ENCODE results near the gene DIAPH2. TPM values are rescaled to one million over a fixed set of nuclear protein-coding genes. Genes with fewer than 3 reads are reported as not detected.

Gene DIAPH2
- total and polyA plus RNA-seq, 4 donors = 7.2 to 57.6 (median 15.5) TPM

DNA sequence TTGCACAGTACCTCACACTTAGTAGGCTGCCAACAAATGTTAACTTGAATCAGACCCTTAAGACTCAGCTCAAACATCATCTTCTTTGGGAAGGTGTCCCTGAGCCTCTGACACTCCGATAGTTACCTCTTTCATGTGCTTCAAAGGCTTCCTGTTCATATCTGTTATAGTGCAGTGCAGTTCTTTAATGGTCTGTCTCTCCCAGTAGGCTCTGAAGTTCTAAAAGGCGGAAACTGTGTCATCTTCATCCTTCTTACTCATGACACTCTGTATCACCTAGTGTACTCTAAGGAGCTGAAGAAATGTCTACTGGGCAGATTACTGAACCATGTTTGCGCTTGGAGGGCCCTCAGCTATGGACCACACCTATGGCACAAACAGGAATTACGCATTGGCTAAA is 2.1 kb upstream of the DIAPH2 start:
- TF ChIP-seq, protein P1, sequence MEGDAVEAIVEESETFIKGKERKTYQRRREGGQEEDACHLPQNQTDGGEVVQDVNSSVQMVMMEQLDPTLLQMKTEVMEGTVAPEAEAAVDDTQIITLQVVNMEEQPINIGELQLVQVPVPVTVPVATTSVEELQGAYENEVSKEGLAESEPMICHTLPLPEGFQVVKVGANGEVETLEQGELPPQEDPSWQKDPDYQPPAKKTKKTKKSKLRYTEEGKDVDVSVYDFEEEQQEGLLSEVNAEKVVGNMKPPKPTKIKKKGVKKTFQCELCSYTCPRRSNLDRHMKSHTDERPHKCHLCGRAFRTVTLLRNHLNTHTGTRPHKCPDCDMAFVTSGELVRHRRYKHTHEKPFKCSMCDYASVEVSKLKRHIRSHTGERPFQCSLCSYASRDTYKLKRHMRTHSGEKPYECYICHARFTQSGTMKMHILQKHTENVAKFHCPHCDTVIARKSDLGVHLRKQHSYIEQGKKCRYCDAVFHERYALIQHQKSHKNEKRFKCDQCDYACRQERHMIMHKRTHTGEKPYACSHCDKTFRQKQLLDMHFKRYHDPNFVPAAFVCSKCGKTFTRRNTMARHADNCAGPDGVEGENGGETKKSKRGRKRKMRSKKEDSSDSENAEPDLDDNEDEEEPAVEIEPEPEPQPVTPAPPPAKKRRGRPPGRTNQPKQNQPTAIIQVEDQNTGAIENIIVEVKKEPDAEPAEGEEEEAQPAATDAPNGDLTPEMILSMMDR (IDR thresholded peaks at IDR 0.05; ENCODE audit: control extremely low read depth, extremely low read depth) = no peak
- Histone ChIP-seq H3K36me3 (ENCODE audit: control insufficient read depth in 4 of 4, insufficient read depth in 4 of 4, low read length in 4 of 4) (no peaks in the 10 kb centered on the region), H3K9me3 (ENCODE audit: control insufficient read depth in 4 of 4, insufficient read depth in 3 of 4, low read length in 3 of 4) (no peaks in the 10 kb centered on the region), H3K4me3 (no peak overlapping the region), H3K4me1 (ENCODE audit: control insufficient read depth in 5 of 5, insufficient read depth in 5 of 5, low read length in 5 of 5) (peaks cover 0 to 3% (median 0%) of the 10 kb centered on the region in 5 donors), H3K27me3 (ENCODE audit: control insufficient read depth in 3 of 3, insufficient read depth in 3 of 3, low read length in 2 of 3) (peaks cover 0 to 32% (median 14%) of the 10 kb centered on the region in 3 donors), H3K9ac (ENCODE audit: insufficient read depth in 1 of 2, low read length in 2 of 2) (no peak overlapping the region), H3K27ac (ENCODE audit: low read depth in 1 of 2, low read length in 1 of 2) (no peak overlapping the region)
- WGBS, 2 donors = 88 to 98% methylated on average over 4 of the region's 4 CpGs
- DNase-seq = no peak
- no peak for ATAC-seq (ENCODE audit: insufficient read depth, low FRiP score)

DNA sequence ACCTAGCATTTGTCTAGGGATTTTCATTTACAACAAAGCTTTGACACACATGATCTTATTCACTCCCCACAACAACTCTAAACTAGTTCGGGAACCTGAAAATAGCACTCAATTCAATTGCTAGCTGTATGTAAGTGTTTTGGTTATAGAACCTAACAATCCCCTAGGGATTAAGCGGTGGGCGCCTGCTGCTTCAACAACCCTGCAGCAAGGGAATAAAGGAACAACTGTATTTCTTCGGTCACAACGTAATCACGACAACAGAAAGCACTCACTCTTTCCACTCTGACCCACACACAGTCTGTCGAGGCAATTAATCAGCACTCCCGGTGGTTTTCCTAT is 674 bp upstream of the DIAPH2 start:
- ATAC-seq (ENCODE audit: insufficient read depth, low FRiP score) = no peak
- H3K9me3 ChIP-seq (ENCODE audit: control insufficient read depth in 4 of 4, insufficient read depth in 3 of 4, low read length in 3 of 4) = no peaks in the 10 kb centered on the region
- H3K27me3 ChIP-seq (ENCODE audit: control insufficient read depth in 3 of 3, insufficient read depth in 3 of 3, low read length in 2 of 3) = peaks cover 0 to 34% (median 14%) of the 10 kb centered on the region in 3 donors
- TF ChIP-seq, protein P1 (IDR thresholded peaks at IDR 0.05; ENCODE audit: control extremely low read depth, extremely low read depth) = no peak
- no peaks in the 10 kb centered on the region for H3K36me3 ChIP-seq (ENCODE audit: control insufficient read depth in 4 of 4, insufficient read depth in 4 of 4, low read length in 4 of 4)
- WGBS, 2 donors = 32 to 45% methylated on average over 8 of the region's 8 CpGs
- no peak for DNase-seq
- no peak overlapping the region for H3K4me3 ChIP-seq
- peaks cover 0 to 3% (median 0%) of the 10 kb centered on the region in 5 donors for H3K4me1 ChIP-seq (ENCODE audit: control insufficient read depth in 5 of 5, insufficient read depth in 5 of 5, low read length in 5 of 5)
- H3K9ac ChIP-seq (ENCODE audit: insufficient read depth in 1 of 2, low read length in 2 of 2) = peak overlapping the region in 1 of 2 donors; percentile 68
- peak overlapping the region in 1 of 2 donors; percentile 85 for H3K27ac ChIP-seq (ENCODE audit: low read depth in 1 of 2, low read length in 1 of 2)

DNA sequence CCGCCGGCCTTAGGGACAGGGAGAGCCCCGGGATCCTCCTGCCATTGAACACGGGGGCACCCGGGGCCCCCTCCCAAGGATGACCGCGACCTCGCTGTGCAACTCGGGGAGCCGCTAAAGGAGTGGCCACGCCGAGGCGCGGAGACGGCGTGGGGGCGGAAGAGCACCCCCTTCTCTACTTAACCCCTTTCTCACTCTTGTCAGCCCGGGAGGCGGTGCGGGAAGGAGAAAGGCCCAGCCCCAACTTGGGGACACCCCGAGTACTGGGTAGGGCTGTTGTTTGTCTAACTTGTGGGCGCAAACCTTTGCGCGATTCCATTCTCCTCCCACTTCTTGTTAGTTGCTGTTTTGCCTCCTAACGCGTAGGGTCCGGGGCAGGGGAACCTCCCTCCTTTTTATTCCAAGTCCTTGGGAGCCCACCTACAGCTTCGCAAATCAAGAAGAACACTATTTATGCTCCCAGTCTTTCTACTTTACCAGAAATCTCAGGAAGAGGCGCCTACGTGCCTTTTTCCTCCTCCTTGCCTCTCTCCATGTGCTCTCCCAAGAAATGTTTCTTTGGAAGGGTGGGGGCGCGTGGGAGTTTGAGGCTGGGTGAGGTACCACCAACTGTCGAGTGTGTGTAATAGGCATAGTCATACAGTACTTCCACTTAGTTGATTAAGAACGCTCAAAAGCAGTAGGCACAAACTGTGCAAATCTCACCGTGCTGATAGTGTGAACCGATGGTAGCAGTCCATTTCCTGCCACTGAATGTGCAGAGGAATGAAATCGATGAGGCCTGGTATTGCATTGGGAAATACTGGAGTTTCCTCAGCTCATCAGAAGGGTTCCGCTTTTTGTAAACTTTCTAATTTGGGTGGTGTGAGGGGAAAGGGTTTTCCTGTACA is 813 bp downstream of the DIAPH2 start:
- Histone ChIP-seq H3K9me3 (ENCODE audit: control insufficient read depth in 4 of 4, insufficient read depth in 3 of 4, low read length in 3 of 4) (no peaks in the 10 kb centered on the region), H3K4me3 (peak overlapping the region; percentile 47), H3K27ac (ENCODE audit: low read depth in 1 of 2, low read length in 1 of 2) (peak overlapping the region; percentile 78 to 85), H3K36me3 (ENCODE audit: control insufficient read depth in 4 of 4, insufficient read depth in 4 of 4, low read length in 4 of 4) (no peaks in the 10 kb centered on the region), H3K4me1 (ENCODE audit: control insufficient read depth in 5 of 5, insufficient read depth in 5 of 5, low read length in 5 of 5) (peaks cover 0 to 5% (median 0%) of the 10 kb centered on the region in 5 donors), H3K9ac (ENCODE audit: insufficient read depth in 1 of 2, low read length in 2 of 2) (peak overlapping the region; percentile 48 to 83), H3K27me3 (ENCODE audit: control insufficient read depth in 3 of 3, insufficient read depth in 3 of 3, low read length in 2 of 3) (peaks cover 0 to 28% (median 14%) of the 10 kb centered on the region in 3 donors)
- DNase-seq (peak; percentile 58 to 76 (median 72)), ATAC-seq (ENCODE audit: insufficient read depth, low FRiP score) (peak; percentile 50)
- 0 to 13% methylated on average over 23 to 38 of the region's 38 CpGs for WGBS, 2 donors
- TF ChIP-seq, protein P1 (IDR thresholded peaks at IDR 0.05; ENCODE audit: control extremely low read depth, extremely low read depth) = no peak
